ACC112 (cell line): ENCODE results near the gene WNT5A.

ENCODE experiments used
- H2AFZ ChIP-seq: fragments of 200-600 bp; sonication (generic); one replicate; pipeline ENCODE4 v1.6.0; 2017; ENCODE audit warnings: antibody characterized with exemption, low read length; ENCODE audit not compliant: unreplicated experiment
- H3K27ac ChIP-seq: fragments of 200-600 bp; sonication (generic); 2 replicates; pipeline ENCODE4 v1.5.1; 2014; ENCODE audit warnings: low read depth, mild to moderate bottlenecking, antibody characterized with exemption, low read length, moderate library complexity
- H3K27me3 ChIP-seq: fragments of 200-600 bp; sonication (generic); 2 replicates; pipeline ENCODE4 v1.6.1; 2014; ENCODE audit warnings: mild to moderate bottlenecking, antibody characterized with exemption, low read length, moderate library complexity, mixed read lengths; ENCODE audit not compliant: insufficient read depth
- H3K36me3 ChIP-seq: fragments of 200-600 bp; sonication (generic); 2 replicates; pipeline ENCODE4 v1.6.1; 2016; ENCODE audit warnings: mild to moderate bottlenecking, antibody characterized with exemption, low read length, moderate library complexity, mixed read lengths; ENCODE audit not compliant: insufficient read depth
- H3K4me1 ChIP-seq: fragments of 200-600 bp; sonication (generic); one replicate; pipeline ENCODE4 v1.6.1; 2016; ENCODE audit warnings: low read length, mixed read lengths; ENCODE audit not compliant: insufficient read depth, unreplicated experiment, control insufficient read depth
- H3K4me3 ChIP-seq: fragments of 200-600 bp; sonication (generic); 2 replicates; pipeline ENCODE4 v1.5.1; 2014; ENCODE audit warnings: mild to moderate bottlenecking, low read depth, low read length
- H3K79me2 ChIP-seq: fragments of 200-600 bp; sonication (generic); one replicate; pipeline ENCODE4 v1.6.0; 2016; ENCODE audit warnings: low read length; ENCODE audit not compliant: control insufficient read depth, unreplicated experiment, insufficient read depth

The WNT5A gene

GRCh38 chr3:55466526-55466925 is 20.6 kb downstream of the WNT5A start:
- no peaks in the 10 kb centered on the region for H3K36me3 ChIP-seq
- H3K27ac ChIP-seq, result no peak overlapping the region
- no peaks in the 10 kb centered on the region for H3K79me2 ChIP-seq

DNA sequence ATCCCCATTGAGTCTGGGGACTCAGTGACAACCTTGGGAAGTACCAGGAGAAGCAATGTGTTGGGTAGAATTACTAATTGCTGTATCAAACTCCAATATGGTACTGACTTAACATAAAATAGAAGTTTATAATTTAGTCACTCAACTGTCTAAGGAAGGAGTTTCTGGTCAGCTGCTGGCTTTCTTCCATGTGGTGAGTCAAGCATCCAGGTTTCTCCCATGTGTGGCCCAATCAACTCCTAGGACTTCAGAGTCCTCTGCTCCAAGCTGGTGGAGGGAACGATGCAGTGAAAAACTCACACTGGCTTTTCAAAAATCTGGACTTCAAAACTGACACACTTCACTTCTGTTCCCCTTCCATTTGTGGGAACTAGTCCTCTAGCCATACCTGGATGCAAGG is 25.2 kb downstream of the WNT5A start:
- H3K36me3 ChIP-seq, result no peaks in the 10 kb centered on the region
- no peaks in the 10 kb centered on the region for H3K27me3 ChIP-seq
- H3K27ac ChIP-seq, result no peak overlapping the region
- H2AFZ ChIP-seq, result no peak overlapping the region
- H3K79me2 ChIP-seq, result no peaks in the 10 kb centered on the region
- peaks cover 4% of the 10 kb centered on the region for H3K4me1 ChIP-seq
- no peak overlapping the region for H3K4me3 ChIP-seq

More at GRCh38 chr3:55466526-55466925, 20.6 kb downstream of the WNT5A start:
- no peaks in the 10 kb centered on the region for H3K27me3 ChIP-seq
- no peak overlapping the region for H2AFZ ChIP-seq
- peaks cover 19% of the 10 kb centered on the region for H3K4me1 ChIP-seq
- H3K4me3 ChIP-seq, result no peak overlapping the region

DNA sequence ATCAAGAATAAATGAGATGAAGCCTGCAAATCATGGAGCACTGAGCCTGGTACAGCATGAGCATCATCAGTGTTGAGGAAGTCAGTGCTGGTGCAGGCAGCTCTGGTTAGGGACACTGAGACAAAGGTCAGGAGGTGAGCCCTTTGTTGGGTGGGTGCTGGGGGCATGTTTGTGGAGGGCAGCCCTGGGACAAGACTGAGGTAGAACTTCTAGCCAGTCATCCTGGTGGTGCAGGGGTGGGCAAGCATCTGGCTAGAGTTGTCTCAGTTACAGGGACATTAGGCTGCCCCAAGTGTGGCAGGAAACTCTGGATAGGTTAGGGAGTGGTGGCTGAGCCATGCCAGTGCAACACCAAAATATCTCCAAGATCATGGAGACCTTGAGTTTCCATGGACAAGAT is 27.3 kb downstream of the WNT5A start:
- no peaks in the 10 kb centered on the region for H3K79me2 ChIP-seq
- H2AFZ ChIP-seq, result no peak overlapping the region
- H3K4me1 ChIP-seq, result no peaks in the 10 kb centered on the region
- H3K27me3 ChIP-seq, result no peaks in the 10 kb centered on the region
- no peaks in the 10 kb centered on the region for H3K36me3 ChIP-seq
- H3K4me3 ChIP-seq, result no peak overlapping the region
- no peak overlapping the region for H3K27ac ChIP-seq

DNA sequence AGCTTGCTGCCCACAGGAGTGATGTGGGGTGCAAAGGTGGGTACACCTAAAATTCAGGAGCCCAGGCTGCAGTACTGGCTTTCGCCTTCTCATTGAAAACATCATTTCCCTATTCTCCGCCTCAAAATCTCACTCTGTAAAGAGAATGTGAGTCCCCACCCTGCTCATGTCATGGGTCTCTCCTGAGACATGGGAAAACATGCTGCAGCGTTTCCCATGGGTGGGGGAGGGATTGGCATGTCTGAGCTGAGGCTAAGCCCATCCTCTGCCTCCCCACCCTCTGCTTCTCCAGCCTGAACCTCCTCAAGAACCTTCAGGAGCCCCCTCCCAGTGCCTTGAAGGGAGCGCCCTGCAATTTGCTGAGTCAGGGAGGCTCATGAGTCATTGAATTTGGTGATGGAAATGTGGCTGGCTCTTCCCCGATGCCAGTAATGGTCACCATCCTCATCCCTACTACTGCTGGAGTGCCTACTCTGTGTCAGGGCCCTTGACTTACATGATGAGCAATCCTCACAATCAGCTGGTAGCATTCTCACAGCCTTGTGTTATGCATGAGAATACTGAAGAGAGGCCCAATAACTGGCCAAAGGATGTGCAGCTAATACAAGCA is 28.8 kb downstream of the WNT5A start:
- no peak overlapping the region for H3K27ac ChIP-seq
- no peaks in the 10 kb centered on the region for H3K27me3 ChIP-seq
- no peaks in the 10 kb centered on the region for H3K36me3 ChIP-seq
- H3K4me3 ChIP-seq, result no peak overlapping the region
- H3K79me2 ChIP-seq, result no peaks in the 10 kb centered on the region
- H2AFZ ChIP-seq, result no peak overlapping the region
- no peaks in the 10 kb centered on the region for H3K4me1 ChIP-seq

- Histone ChIP-seq H3K4me3 (no peak overlapping the region), H3K79me2 (no peaks in the 10 kb centered on the region), H3K27ac (no peak overlapping the region), H3K36me3 (no peaks in the 10 kb centered on the region), H3K4me1 (no peaks in the 10 kb centered on the region), H3K27me3 (no peaks in the 10 kb centered on the region), H2AFZ (no peak overlapping the region)
These were observed 31.2 kb downstream of the WNT5A start for GRCh38 chr3:55455915-55456314.

DNA sequence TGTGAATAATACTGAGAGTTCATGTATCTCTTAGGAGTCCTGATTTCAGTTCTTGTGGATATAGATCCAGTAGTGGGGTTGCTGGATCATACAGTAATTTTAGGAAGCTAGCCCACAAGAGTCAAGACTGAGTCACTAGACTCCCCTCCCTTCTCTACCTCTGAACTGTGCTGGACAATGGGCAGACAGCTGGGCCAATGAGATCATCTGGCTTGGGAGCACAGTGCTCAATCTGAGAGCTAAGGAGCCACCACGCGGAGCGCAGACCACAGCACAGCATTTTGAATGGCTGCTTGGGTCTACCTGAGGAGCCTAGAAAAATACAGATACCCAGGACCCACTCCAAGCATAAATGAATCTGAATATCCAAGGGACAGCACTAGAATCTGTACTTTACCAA is 32.5 kb downstream of the WNT5A start:
- Histone ChIP-seq H3K4me3 (no peak overlapping the region), H3K79me2 (no peaks in the 10 kb centered on the region), H2AFZ (no peak overlapping the region), H3K4me1 (no peaks in the 10 kb centered on the region), H3K27ac (no peak overlapping the region), H3K27me3 (0 out of 2 replicates have a peak, but pooled peaks cover 5% of the 10 kb centered on the region), H3K36me3 (no peaks in the 10 kb centered on the region)

GRCh38 chr3:55453886-55454496 is 33.1 kb downstream of the WNT5A start:
- H3K4me1 ChIP-seq, result no peaks in the 10 kb centered on the region
- H3K27ac ChIP-seq, result no peak overlapping the region
- H3K79me2 ChIP-seq, result no peaks in the 10 kb centered on the region
- H3K36me3 ChIP-seq, result no peaks in the 10 kb centered on the region
- 0 out of 2 replicates have a peak, but pooled peaks cover 5% of the 10 kb centered on the region for H3K27me3 ChIP-seq
- H3K4me3 ChIP-seq, result no peak overlapping the region
- H2AFZ ChIP-seq, result no peak overlapping the region

- Histone ChIP-seq H3K27me3 (0 out of 2 replicates have a peak, but pooled peaks cover 5% of the 10 kb centered on the region), H3K4me3 (no peak overlapping the region), H2AFZ (no peak overlapping the region), H3K79me2 (no peaks in the 10 kb centered on the region), H3K27ac (no peak overlapping the region), H3K36me3 (no peaks in the 10 kb centered on the region), H3K4me1 (no peaks in the 10 kb centered on the region)
These were observed 34.2 kb downstream of the WNT5A start for GRCh38 chr3:55452886-55453285.

GRCh38 chr3:55449527-55449926 is 37.6 kb downstream of the WNT5A start:
- H3K36me3 ChIP-seq, result no peaks in the 10 kb centered on the region

GRCh38 chr3:55446850-55447249 is 40.3 kb downstream of the WNT5A start:
- Histone ChIP-seq H3K4me3 (no peak overlapping the region), H3K27ac (no peak overlapping the region)

More at GRCh38 chr3:55449527-55449926, 37.6 kb downstream of the WNT5A start:
- no peak overlapping the region for H3K27ac ChIP-seq
- no peak overlapping the region for H3K4me3 ChIP-seq
- H3K79me2 ChIP-seq, result no peaks in the 10 kb centered on the region
- 0 out of 2 replicates have a peak, but pooled peaks cover 10% of the 10 kb centered on the region for H3K27me3 ChIP-seq
- H3K4me1 ChIP-seq, result no peaks in the 10 kb centered on the region
- no peak overlapping the region for H2AFZ ChIP-seq

DNA sequence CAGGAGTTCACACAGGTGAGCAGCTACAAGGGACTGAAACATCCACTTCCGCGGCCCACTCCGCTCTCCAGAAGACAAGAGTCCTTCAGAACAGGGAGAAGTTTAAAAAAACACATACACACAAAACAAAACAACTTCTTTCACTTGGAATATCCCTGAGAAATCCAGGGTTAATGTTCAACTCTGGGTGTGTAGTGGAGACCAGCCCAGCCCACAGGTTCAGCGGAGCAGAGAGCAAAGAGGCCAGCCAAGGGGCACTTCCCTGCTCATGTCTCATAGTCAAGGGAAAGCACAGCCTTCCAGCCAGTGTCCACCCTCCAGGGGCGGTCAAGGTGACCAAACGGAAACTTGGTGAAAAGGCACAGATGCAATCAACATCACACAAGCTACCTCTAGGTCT is 41.6 kb downstream of the WNT5A start:
- no peaks in the 10 kb centered on the region for H3K79me2 ChIP-seq
- no peaks in the 10 kb centered on the region for H3K36me3 ChIP-seq
- H3K27ac ChIP-seq, result no peak overlapping the region
- H2AFZ ChIP-seq, result no peak overlapping the region
- no peak overlapping the region for H3K4me3 ChIP-seq
- H3K4me1 ChIP-seq, result no peaks in the 10 kb centered on the region
- H3K27me3 ChIP-seq, result 0 out of 2 replicates have a peak, but pooled peaks cover 7% of the 10 kb centered on the region

More at GRCh38 chr3:55446850-55447249, 40.3 kb downstream of the WNT5A start:
- Histone ChIP-seq H3K79me2 (no peaks in the 10 kb centered on the region), H3K4me1 (no peaks in the 10 kb centered on the region), H3K27me3 (0 out of 2 replicates have a peak, but pooled peaks cover 10% of the 10 kb centered on the region), H2AFZ (no peak overlapping the region), H3K36me3 (no peaks in the 10 kb centered on the region)
